Caco-2 (cell line): ENCODE data around the gene SHROOM3. TPM values are rescaled to one million over a fixed set of nuclear protein-coding genes. Genes with fewer than 3 reads are reported as not detected.

Experiments
- BruUV-seq: library from RNA; stranded (reverse); fragments of 400-500 nt; replicated peaks from 2 replicates; lab custom pipeline; 2021; lab: Mats Ljungman, UMichigan
- CTCF ChIA-PET: fragments of 300-600 bp; sonication (Branson Sonifier 250); formaldehyde crosslinking; loops from one replicate; lab custom pipeline; 2022; ENCODE audit warnings: antibody characterized with exemption; lab: Charles Lee
- POLR2A ChIA-PET: fragments of 300-600 bp; sonication (Branson Sonifier 250); formaldehyde crosslinking; loops from one replicate; lab custom pipeline; 2022; ENCODE audit warnings: antibody characterized with exemption; lab: Charles Lee
- DNase-seq, 2 experiments: peaks; one replicate each; pipeline versions ENCODE4 v3.0.0 to v3.0.0-alpha.2; 2020 to 2022
- H3K27me3 ChIP-seq: replicated peaks from 2 replicates; pipeline ENCODE4 v1.6.0; 2011; ENCODE audit warnings: low read length; ENCODE audit not compliant: control insufficient read depth, insufficient read depth
- H3K36me3 ChIP-seq: 2 replicates; pipeline ENCODE4 v1.5.1; 2011; ENCODE audit warnings: low read length; ENCODE audit not compliant: control insufficient read depth, insufficient read depth
- H3K4me1 ChIP-seq: fragments of 250-450 bp; sonication (Bioruptor Pico); 2 replicates; pipeline ENCODE4 v1.5.1; 2020; ENCODE audit warnings: mild to moderate bottlenecking
- H3K4me3 ChIP-seq: 2 replicates; pipeline ENCODE4 v1.5.1; 2011; ENCODE audit warnings: low read depth, mild to moderate bottlenecking, control low read depth, low read length
- H3K9me3 ChIP-seq: fragments of 250-450 bp; sonication (Bioruptor Pico); 2 replicates; pipeline ENCODE4 v1.5.1; 2020; ENCODE audit warnings: mild to moderate bottlenecking, moderate library complexity
- H3K27ac Mint-ChIP-seq: one replicate; pipeline ENCODE4 v1.8.0; 2022; ENCODE audit warnings: mixed read lengths; ENCODE audit not compliant: unreplicated experiment
- H3K27me3 Mint-ChIP-seq: one replicate; pipeline ENCODE4 v1.8.0; 2022; ENCODE audit warnings: mixed read lengths; ENCODE audit not compliant: insufficient read depth, unreplicated experiment
- H3K36me3 Mint-ChIP-seq: one replicate; pipeline ENCODE4 v1.8.0; 2022; ENCODE audit warnings: mild to moderate bottlenecking, mixed read lengths; ENCODE audit not compliant: insufficient read depth, unreplicated experiment
- H3K4me1 Mint-ChIP-seq: one replicate; pipeline ENCODE4 v1.8.0; 2022; ENCODE audit warnings: low read depth, mixed read lengths; ENCODE audit not compliant: unreplicated experiment
- H3K4me3 Mint-ChIP-seq: one replicate; pipeline ENCODE4 v1.8.0; 2022; ENCODE audit warnings: mild to moderate bottlenecking, moderate library complexity, mixed read lengths; ENCODE audit not compliant: unreplicated experiment
- H3K9me3 Mint-ChIP-seq: one replicate; pipeline ENCODE4 v1.8.0; 2022; ENCODE audit warnings: mixed read lengths; ENCODE audit not compliant: unreplicated experiment
- CTCF ChIP-seq, 2 experiments: fragments of 200-600 bp in 1 of 2; IDR thresholded peaks; 1 replicate in 1 of 2; 2 replicates in 1 of 2; pipeline versions ENCODE4 v1.5.1 to v1.8.0; 2011 to 2022; ENCODE audit warnings: antibody characterized with exemption in 1 of 2, control low read depth in 1 of 2, inconsistent platforms in 1 of 2, low read depth in 1 of 2, low read length in 1 of 2, mild to moderate bottlenecking in 1 of 2, moderate library complexity in 1 of 2; ENCODE audit not compliant: insufficient read depth in 1 of 2, severe bottlenecking in 1 of 2, unreplicated experiment in 1 of 2
- intact Hi-C: fragments of 100-400 bp; cut with micrococcal nuclease; formaldehyde crosslinking; loops from one replicate; pipeline ENCODE4 v1.10.0; 2022; ENCODE audit not compliant: unreplicated experiment
- total RNA-seq: library from RNA; stranded (reverse); gene quantifications from 2 replicates; pipeline ENCODE4 v1.2.3, GENCODE V29; 2022

SHROOM3 gene
- total RNA-seq, 1 experiment from 2014 or later, result 16.3 TPM

GRCh38 chr4:76823495-76823894 lies 388.5 kb downstream of the SHROOM3 start:
- ChIA-PET POLR2A (no interaction called here), CTCF (no interaction called here)
- TF ChIP-seq CTCF (IDR thresholded peaks at IDR 0.05; ENCODE audit: insufficient read depth in 1 of 2, low read depth in 1 of 2, low read length in 1 of 2, severe bottlenecking in 1 of 2, unreplicated experiment in 1 of 2), result no peak
- H3K4me3 Mint-ChIP-seq, result no peak overlapping the region
- H3K27me3 Mint-ChIP-seq, result no peaks in the 10 kb centered on the region
- intact Hi-C loops, result no loop called here
- Histone ChIP-seq H3K36me3 (no peaks in the 10 kb centered on the region), H3K9me3 (no peaks in the 10 kb centered on the region), H3K27me3 (no peaks in the 10 kb centered on the region), H3K4me1 (no peaks in the 10 kb centered on the region), H3K4me3 (no peak overlapping the region)
- no peak for DNase-seq
- no peaks in the 10 kb centered on the region for H3K36me3 Mint-ChIP-seq
- no peaks in the 10 kb centered on the region for H3K9me3 Mint-ChIP-seq
- H3K27ac Mint-ChIP-seq, result no peak overlapping the region
- no peaks in the 10 kb centered on the region for H3K4me1 Mint-ChIP-seq
- BruUV-seq, result no TSS peak

- Histone ChIP-seq H3K4me1 (peaks cover 24% of the 10 kb centered on the region), H3K9me3 (no peaks in the 10 kb centered on the region), H3K36me3 (no peaks in the 10 kb centered on the region), H3K4me3 (0 out of 2 replicates have a peak overlapping the region, but pooled peaks have one; percentile 7), H3K27me3 (no peaks in the 10 kb centered on the region)
- Mint-ChIP-seq H3K27me3 (no peaks in the 10 kb centered on the region), H3K27ac (peak overlapping the region; percentile 92), H3K4me1 (peaks cover 27% of the 10 kb centered on the region), H3K9me3 (no peaks in the 10 kb centered on the region), H3K36me3 (no peaks in the 10 kb centered on the region), H3K4me3 (peak overlapping the region; percentile 71)
- no peak for DNase-seq
- CTCF ChIA-PET, result no interaction called here
- BruUV-seq, result no TSS peak
- no peak for TF ChIP-seq CTCF (IDR thresholded peaks at IDR 0.05; ENCODE audit: insufficient read depth in 1 of 2, low read depth in 1 of 2, low read length in 1 of 2, severe bottlenecking in 1 of 2, unreplicated experiment in 1 of 2)
- intact Hi-C loops, result loop anchor here (10.0 kb wide), 1 partner anchor 64 kb away; the partner anchor contains the start of gene SOWAHB
- POLR2A ChIA-PET, result interaction anchor here (0.6 kb wide), 1 partner anchor 86 kb away, joined by 3 read pairs; no protein-coding TSS in a partner anchor
Measured at GRCh38 chr4:76830612-76830963, 395.6 kb downstream of the SHROOM3 start.

DNA sequence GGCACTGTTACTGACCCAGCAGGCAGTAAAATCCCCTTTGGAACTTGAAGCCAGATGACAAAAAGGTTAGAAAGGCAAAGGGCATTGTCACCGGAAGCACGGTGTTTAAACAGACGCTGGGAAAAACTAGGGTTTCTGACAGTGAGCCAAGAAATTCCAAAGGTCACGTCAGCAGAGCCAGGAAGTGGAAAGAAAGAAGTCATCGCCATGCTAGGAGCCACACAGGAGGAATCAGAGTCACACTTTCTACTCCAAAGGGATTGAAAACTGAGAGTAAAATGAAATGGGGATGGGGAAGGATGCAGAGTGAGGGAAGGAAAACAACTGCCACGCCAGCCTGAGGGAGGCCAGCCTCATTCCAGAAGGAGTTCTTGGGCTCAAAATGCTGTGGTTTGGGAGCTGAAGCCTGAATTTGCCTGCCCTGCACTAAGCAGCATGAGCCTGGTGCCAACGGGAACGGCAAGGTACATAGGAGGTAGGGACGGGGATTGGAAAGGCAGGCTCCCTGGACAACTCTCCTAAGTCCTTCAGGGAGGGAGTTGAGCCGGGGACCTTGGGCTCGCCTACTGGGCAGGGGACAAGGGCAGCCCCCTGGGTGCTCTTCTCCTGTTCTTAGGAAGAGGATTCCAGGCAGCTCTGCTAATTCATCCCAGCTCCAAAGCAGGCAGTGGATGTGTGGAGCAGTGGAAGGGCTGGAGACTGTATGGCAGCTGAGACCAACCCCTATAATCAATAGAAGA lies 396.1 kb downstream of the SHROOM3 start:
- TSS peak; percentile 94 for BruUV-seq
- DNase-seq, result peak; percentile 64 to 78
- Histone ChIP-seq H3K4me3 (peak overlapping the region; percentile 41), H3K36me3 (no peaks in the 10 kb centered on the region), H3K27me3 (no peaks in the 10 kb centered on the region), H3K9me3 (no peaks in the 10 kb centered on the region), H3K4me1 (peaks cover 24% of the 10 kb centered on the region)
- H3K36me3 Mint-ChIP-seq, result no peaks in the 10 kb centered on the region
- CTCF ChIA-PET, result no interaction called here
- POLR2A ChIA-PET, result no interaction called here
- TF ChIP-seq CTCF (IDR thresholded peaks at IDR 0.05; ENCODE audit: insufficient read depth in 1 of 2, low read depth in 1 of 2, low read length in 1 of 2, severe bottlenecking in 1 of 2, unreplicated experiment in 1 of 2), result no peak
- peak overlapping the region; percentile 92 for H3K27ac Mint-ChIP-seq
- no peaks in the 10 kb centered on the region for H3K9me3 Mint-ChIP-seq
- intact Hi-C loops, result loop anchor here (1.0 to 10.0 kb wide), 2 partner anchors 25 to 64 kb away; partner anchors contain the start of gene SOWAHB
- H3K27me3 Mint-ChIP-seq, result no peaks in the 10 kb centered on the region
- peaks cover 27% of the 10 kb centered on the region for H3K4me1 Mint-ChIP-seq
- peak overlapping the region; percentile 71 for H3K4me3 Mint-ChIP-seq
